GM23338 (cell line): Measurements from ENCODE around the gene ACSM2B. TPM values are rescaled to one million over a fixed set of nuclear protein-coding genes. Genes with fewer than 3 reads are reported as not detected.

ENCODE experiments used
- ATAC-seq: fragments of 200-7000 bp; cut with Tn5 transposase; 3 replicates; pipeline ENCODE4 v1.9.1; 2020
- DNase-seq: peaks from one replicate; pipeline ENCODE4 v3.0.0-alpha.2; 2015; ENCODE audit warnings: low spot score
- H2AFZ ChIP-seq: fragments of 200-600 bp; sonication (generic); 2 replicates; pipeline ENCODE4 v1.8.0; 2016; ENCODE audit warnings: antibody characterized with exemption, mild to moderate bottlenecking, moderate library complexity
- H3F3A ChIP-seq: fragments of 200-600 bp; sonication (generic); replicated peaks from 2 replicates; pipeline ENCODE4 v1.8.0; 2017; ENCODE audit warnings: antibody characterized with exemption, mixed run types, low read depth
- H3K27ac ChIP-seq: fragments of 200-600 bp; sonication (generic); 2 replicates; pipeline ENCODE4 v1.6.1; 2016; ENCODE audit warnings: low read depth
- H3K27me3 ChIP-seq: fragments of 200-600 bp; sonication (generic); 2 replicates; pipeline ENCODE4 v1.8.0; 2016; ENCODE audit warnings: mild to moderate bottlenecking, mixed run types, moderate library complexity; ENCODE audit not compliant: insufficient read depth
- H3K36me3 ChIP-seq: fragments of 200-600 bp; sonication (generic); 2 replicates; pipeline ENCODE4 v1.8.0; 2016; ENCODE audit warnings: mild to moderate bottlenecking; ENCODE audit not compliant: insufficient read depth
- H3K4me1 ChIP-seq: fragments of 200-600 bp; sonication (generic); 2 replicates; pipeline ENCODE4 v1.8.0; 2016; ENCODE audit warnings: mild to moderate bottlenecking, moderate library complexity; ENCODE audit not compliant: insufficient read depth
- H3K4me2 ChIP-seq: fragments of 200-600 bp; sonication (generic); 2 replicates; pipeline ENCODE4 v1.7.1; 2017; ENCODE audit warnings: mixed run types
- H3K4me3 ChIP-seq: fragments of 200-600 bp; sonication (generic); 2 replicates; pipeline ENCODE4 v1.6.1; 2016; ENCODE audit warnings: mixed run types
- H3K79me2 ChIP-seq: fragments of 200-600 bp; sonication (generic); replicated peaks from 2 replicates; pipeline ENCODE4 v1.8.0; 2017; ENCODE audit warnings: mild to moderate bottlenecking; ENCODE audit not compliant: insufficient read depth
- H3K9me2 ChIP-seq: fragments of 200-600 bp; sonication (generic); 2 replicates; pipeline ENCODE4 v1.8.0; 2017; ENCODE audit not compliant: insufficient read depth
- H4K20me1 ChIP-seq: fragments of 200-600 bp; sonication (generic); replicated peaks from 2 replicates; pipeline ENCODE4 v1.8.0; 2017; ENCODE audit warnings: mild to moderate bottlenecking; ENCODE audit not compliant: insufficient read depth
- H3K27ac Mint-ChIP-seq: 2 replicates; pipeline ENCODE4 v1.8.0; 2020; ENCODE audit warnings: inconsistent platforms, mild to moderate bottlenecking, moderate library complexity, mixed read lengths
- H3K27me3 Mint-ChIP-seq: 3 replicates; pipeline ENCODE4 v1.8.0; 2022; ENCODE audit warnings: low read depth, mild to moderate bottlenecking, moderate library complexity, mixed read lengths, inconsistent platforms; ENCODE audit not compliant: insufficient read depth, poor library complexity
- H3K36me3 Mint-ChIP-seq: 3 replicates; pipeline ENCODE4 v1.8.0; 2021; ENCODE audit warnings: low read depth, mild to moderate bottlenecking, inconsistent platforms, moderate library complexity, mixed read lengths
- H3K4me1 Mint-ChIP-seq: 3 replicates; pipeline ENCODE4 v1.8.0; 2020; ENCODE audit warnings: mild to moderate bottlenecking, inconsistent platforms, mixed read lengths
- H3K4me3 Mint-ChIP-seq: 3 replicates; pipeline ENCODE4 v1.8.0; 2021; ENCODE audit warnings: moderate library complexity, mild to moderate bottlenecking, inconsistent platforms, mixed read lengths
- H3K9me3 Mint-ChIP-seq: 3 replicates; pipeline ENCODE4 v1.8.0; 2020; ENCODE audit warnings: moderate library complexity, mild to moderate bottlenecking, inconsistent platforms, mixed read lengths
- ETS1 ChIP-seq: IDR thresholded peaks from 2 replicates; pipeline ENCODE4 v1.6.1; 2016; ENCODE audit warnings: antibody characterized with exemption
- EZH2 ChIP-seq: fragments of 200-600 bp; sonication (generic); IDR thresholded peaks from one replicate; pipeline ENCODE4 v1.8.0; 2017; ENCODE audit warnings: antibody characterized with exemption, mild to moderate bottlenecking, low read depth; ENCODE audit not compliant: unreplicated experiment
- EZH2phosphoT487 ChIP-seq: fragments of 200-600 bp; sonication (generic); IDR thresholded peaks from one replicate; pipeline ENCODE4 v1.8.1; 2018; ENCODE audit warnings: antibody characterized with exemption; ENCODE audit not compliant: unreplicated experiment
- JUNB ChIP-seq: IDR thresholded peaks from one replicate; pipeline ENCODE4 v1.6.1; 2016; ENCODE audit warnings: antibody characterized with exemption; ENCODE audit not compliant: unreplicated experiment
- POLR2AphosphoS5 ChIP-seq: IDR thresholded peaks from 2 replicates; pipeline ENCODE4 v1.6.1; 2016; ENCODE audit warnings: antibody characterized with exemption, low read depth
- REST ChIP-seq: IDR thresholded peaks from one replicate; pipeline ENCODE4 v1.6.1; 2018; ENCODE audit warnings: antibody characterized with exemption; ENCODE audit not compliant: unreplicated experiment
- ZNF114 ChIP-seq: fragments of 250-450 bp; sonication (Bioruptor Pico); IDR thresholded peaks from 2 replicates; pipeline ENCODE4 v1.5.0; 2020; ENCODE audit warnings: mild to moderate bottlenecking, moderate library complexity
- ZNF331 ChIP-seq: fragments of 250-450 bp; sonication (Bioruptor Pico); IDR thresholded peaks from 2 replicates; pipeline ENCODE4 v1.5.0; 2020; ENCODE audit warnings: low read depth, mild to moderate bottlenecking, moderate library complexity
- polyA plus RNA-seq: library from polyadenylated mRNA; unstranded; fragments of >200 nt; fragmentation: Nextera tagmentation; extraction: Ambion mirVana; gene quantifications from 2 replicates; pipeline ENCODE4 v1.2.1, GENCODE V29; 2016
- total RNA-seq: library from RNA; depleted of rRNA; stranded (reverse); fragments of >200 nt; shearing (Covaris generic); gene quantifications from 2 replicates; pipeline ENCODE4 v1.2.3, GENCODE V29; 2014

ACSM2B gene
- total and polyA plus RNA-seq, 2 experiments from 2014 or later, result not detected

- TF ChIP-seq REST (no peak), POLR2AphosphoS5 (no peak), JUNB (no peak), EZH2phosphoT487 (no peak), EZH2 (no peak), ZNF114 (CRISPR knock-in tag) (no peak)
Observed at GRCh38 chr16:20612551-20613480, 36.6 kb upstream of the ACSM2B start (continued).

GRCh38 chr16:20611975-20612481 lies 35.9 kb upstream of the ACSM2B start:
- H3K36me3 Mint-ChIP-seq, result no peaks in the 10 kb centered on the region
- no peak overlapping the region for H3K4me3 Mint-ChIP-seq
- Histone ChIP-seq H3K27me3 (no peaks in the 10 kb centered on the region), H3K36me3 (no peaks in the 10 kb centered on the region), H3K27ac (no peak overlapping the region), H3K79me2 (no peaks in the 10 kb centered on the region), H2AFZ (no peak overlapping the region), H3K9me2 (no peaks in the 10 kb centered on the region), H3K4me2 (no peak overlapping the region), H3F3A (no peaks in the 10 kb centered on the region), H3K4me3 (no peak overlapping the region), H3K4me1 (no peaks in the 10 kb centered on the region), H4K20me1 (no peaks in the 10 kb centered on the region)
- H3K27ac Mint-ChIP-seq, result no peak overlapping the region
- H3K4me1 Mint-ChIP-seq, result peaks cover 10% of the 10 kb centered on the region
- DNase-seq (no peak), ATAC-seq (no peak)
- H3K27me3 Mint-ChIP-seq, result peaks cover 18% of the 10 kb centered on the region
- no peaks in the 10 kb centered on the region for H3K9me3 Mint-ChIP-seq
- TF ChIP-seq ZNF114 (CRISPR knock-in tag) (no peak), REST (no peak), ZNF331 (CRISPR knock-in tag) (no peak), ETS1 (no peak), EZH2phosphoT487 (no peak)
